GM21576 (cell line): Measurements from ENCODE around the gene GBP6.
"Not testable (repeated sequence)": the region's sequence is repeated elsewhere in the genome, so short reads cannot be mapped to it uniquely, and the experiment has no call there.

Experiments used
- ATAC-seq: cut with Tn5 transposase; IDR thresholded peaks from one replicate; pipeline ENCODE4 v1.9.1; 2021; ENCODE audit warnings: mild to moderate bottlenecking, moderate library complexity; ENCODE audit not compliant: unreplicated experiment

Gene GBP6

GRCh38 chr1:89369331-89369730, 5.5 kb downstream of the GBP6 start:
- no peak for ATAC-seq

- ATAC-seq: not testable (repeated sequence)
Observed at GRCh38 chr1:89373810-89374209, 10.0 kb downstream of the GBP6 start.

DNA sequence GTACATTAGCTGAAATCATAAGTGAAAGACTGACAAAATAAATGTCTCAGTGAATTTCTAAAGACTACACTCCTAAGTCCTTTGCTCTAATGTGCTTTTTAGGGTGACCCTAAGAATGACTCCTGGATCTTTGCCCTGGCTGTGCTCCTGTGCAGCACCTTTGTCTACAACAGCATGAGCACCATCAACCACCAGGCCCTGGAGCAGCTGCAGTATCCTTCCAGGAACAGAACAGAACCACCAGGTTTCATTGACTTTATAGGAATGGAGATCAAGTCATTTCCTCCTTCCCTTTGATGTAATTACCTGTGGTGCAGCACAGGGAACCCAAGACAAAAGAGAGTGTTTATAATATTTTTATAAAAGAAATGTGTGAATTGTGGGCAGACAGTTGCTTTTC, 14.1 kb downstream of the GBP6 start:
- ATAC-seq: no peak

DNA sequence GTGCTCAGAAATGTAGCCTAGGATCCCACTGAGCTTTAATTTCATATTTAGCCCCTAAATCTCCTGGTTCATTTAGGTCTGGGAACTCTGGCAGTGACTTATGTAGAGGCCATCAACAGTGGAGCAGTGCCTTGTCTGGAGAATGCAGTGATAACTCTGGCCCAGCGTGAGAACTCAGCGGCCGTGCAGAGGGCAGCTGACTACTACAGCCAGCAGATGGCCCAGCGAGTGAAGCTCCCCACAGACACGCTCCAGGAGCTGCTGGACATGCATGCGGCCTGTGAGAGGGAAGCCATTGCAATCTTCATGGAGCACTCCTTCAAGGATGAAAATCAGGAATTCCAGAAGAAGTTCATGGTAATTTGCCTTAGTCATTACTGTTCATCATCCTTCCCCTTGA, 17.8 kb downstream of the GBP6 start:
- no peak for ATAC-seq

- no peak for ATAC-seq
Observed at GRCh38 chr1:89382479-89382878, 18.6 kb downstream of the GBP6 start.

DNA sequence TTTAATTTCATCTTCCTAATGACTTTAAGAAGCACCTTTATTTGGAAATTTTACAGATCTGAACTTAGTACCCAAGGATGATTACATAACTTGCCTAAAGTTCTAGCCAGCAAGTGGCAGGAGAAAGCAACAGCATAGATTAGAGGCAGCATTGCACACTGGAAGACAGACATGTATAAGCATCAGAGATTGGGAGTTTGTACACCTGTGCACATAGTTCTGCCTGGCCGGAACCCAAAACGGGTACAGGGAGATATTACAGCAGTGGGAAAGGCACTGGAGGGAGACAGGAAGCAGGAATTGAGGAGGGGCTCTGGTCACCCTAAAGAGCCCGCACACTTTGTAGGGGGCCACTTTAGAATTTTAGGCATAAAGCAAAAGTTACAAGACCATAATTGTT, 19.3 kb downstream of the GBP6 start:
- no peak for ATAC-seq

- no peak for ATAC-seq
Observed at GRCh38 chr1:89390707-89391106, 26.8 kb downstream of the GBP6 start.

- no peak for ATAC-seq
Observed at GRCh38 chr1:89391686-89392085, 27.8 kb downstream of the GBP6 start.

- ATAC-seq: no peak
Observed at GRCh38 chr1:89394851-89395250, 31.0 kb downstream of the GBP6 start.

GRCh38 chr1:89396902-89397301, 33.0 kb downstream of the GBP6 start:
- ATAC-seq: no peak

DNA sequence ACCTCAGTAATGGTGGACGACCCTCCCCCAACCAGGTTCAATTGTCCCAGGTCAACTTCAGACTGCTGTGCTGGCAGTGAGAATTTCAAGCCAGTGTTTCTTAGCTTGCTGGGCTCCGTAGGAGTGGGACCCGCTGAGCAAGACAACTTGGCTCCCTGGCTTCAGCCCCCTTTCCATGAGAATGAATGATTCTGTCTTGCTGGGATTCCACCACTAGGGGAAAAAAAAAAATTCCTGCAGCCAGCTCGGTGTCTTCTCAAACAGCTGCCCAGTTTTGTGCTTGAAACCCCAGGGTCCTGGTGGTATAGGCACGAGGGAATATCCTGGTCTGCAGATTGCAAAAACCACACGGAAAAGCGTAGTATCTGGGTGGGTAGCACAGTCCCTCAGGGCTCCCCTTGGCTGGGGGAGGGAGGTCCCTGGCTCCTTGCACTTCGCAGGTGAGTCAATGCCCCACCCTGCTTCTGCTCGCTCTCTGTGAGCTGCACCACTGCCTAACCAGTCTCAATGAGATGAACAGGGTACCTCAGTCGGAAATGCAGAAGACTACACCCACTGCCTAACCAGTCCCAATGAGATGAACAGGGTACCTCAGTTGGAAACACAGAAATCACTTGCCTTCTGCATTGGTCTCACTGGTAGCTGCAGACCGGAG, 41.5 kb downstream of the GBP6 start:
- ATAC-seq: no peak

GRCh38 chr1:89407360-89407759, 43.5 kb downstream of the GBP6 start:
- no peak for ATAC-seq

GRCh38 chr1:89407768-89408167, 43.9 kb downstream of the GBP6 start:
- not testable (repeated sequence) for ATAC-seq

DNA sequence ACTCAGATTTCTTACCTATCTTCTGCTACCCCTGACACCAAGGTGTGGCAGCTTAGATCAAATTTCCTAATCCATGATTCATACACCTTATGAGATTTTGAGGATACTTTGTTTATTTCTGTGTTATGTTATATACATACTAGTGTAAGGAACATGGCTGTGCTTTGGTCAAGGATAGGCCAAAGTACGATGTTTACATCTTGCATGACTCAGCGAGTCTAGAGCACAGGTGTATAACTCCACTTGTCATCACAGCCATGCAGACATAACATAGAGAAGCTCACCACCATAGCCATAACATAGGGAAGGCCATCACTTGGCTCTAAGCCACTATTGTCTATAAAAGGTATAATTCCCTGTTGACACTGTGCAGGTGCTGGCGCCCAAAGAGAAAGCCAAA, 61.2 kb downstream of the GBP6 start:
- no peak for ATAC-seq

GRCh38 chr1:89429062-89429461, 65.2 kb downstream of the GBP6 start:
- ATAC-seq: no peak

- not testable (repeated sequence) for ATAC-seq
Observed at GRCh38 chr1:89429681-89430080, 65.8 kb downstream of the GBP6 start.

- ATAC-seq: no peak
Observed at GRCh38 chr1:89433421-89433820, 69.6 kb downstream of the GBP6 start.

- not testable (repeated sequence) for ATAC-seq
Observed at GRCh38 chr1:89434058-89434780, 70.4 kb downstream of the GBP6 start.
